Measurements from ENCODE around the gene THAP8.

DNA sequence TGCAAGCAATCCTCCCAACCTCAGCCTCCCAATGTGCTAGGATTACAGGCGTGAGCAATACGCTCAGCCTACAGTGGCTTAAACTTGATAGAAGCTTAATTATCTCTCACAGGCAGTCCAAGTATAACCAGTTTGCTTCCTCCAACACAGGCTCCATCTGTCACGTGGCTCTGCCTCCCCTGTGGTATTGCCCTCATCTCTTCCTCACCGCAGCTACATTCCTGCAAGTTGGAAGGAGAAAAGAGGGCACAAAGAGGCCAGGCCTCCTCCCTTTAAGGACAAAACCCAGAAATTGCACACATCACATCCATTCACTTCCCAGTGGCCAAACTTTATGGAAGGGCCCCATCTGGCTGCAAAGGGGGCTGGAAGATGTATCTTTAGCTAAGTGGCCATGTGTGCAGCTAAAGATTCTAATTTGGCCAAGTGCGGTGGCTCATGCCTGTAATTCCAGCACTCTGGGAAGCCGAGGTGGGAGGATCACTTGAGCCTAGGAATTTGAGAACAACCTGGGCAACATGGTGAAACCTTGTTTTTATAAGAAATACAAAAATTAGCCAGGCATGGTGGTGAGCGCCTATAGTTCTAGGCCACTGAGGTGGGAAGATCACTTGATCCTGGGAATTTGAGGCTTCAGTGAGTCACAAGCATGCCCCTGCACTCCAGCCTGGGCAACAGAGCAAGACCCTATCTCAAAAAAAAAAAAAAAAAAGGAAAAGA lies 62.2 kb downstream of the THAP8 start:
- TF ChIP-seq, protein P1, sequence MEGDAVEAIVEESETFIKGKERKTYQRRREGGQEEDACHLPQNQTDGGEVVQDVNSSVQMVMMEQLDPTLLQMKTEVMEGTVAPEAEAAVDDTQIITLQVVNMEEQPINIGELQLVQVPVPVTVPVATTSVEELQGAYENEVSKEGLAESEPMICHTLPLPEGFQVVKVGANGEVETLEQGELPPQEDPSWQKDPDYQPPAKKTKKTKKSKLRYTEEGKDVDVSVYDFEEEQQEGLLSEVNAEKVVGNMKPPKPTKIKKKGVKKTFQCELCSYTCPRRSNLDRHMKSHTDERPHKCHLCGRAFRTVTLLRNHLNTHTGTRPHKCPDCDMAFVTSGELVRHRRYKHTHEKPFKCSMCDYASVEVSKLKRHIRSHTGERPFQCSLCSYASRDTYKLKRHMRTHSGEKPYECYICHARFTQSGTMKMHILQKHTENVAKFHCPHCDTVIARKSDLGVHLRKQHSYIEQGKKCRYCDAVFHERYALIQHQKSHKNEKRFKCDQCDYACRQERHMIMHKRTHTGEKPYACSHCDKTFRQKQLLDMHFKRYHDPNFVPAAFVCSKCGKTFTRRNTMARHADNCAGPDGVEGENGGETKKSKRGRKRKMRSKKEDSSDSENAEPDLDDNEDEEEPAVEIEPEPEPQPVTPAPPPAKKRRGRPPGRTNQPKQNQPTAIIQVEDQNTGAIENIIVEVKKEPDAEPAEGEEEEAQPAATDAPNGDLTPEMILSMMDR (conservative IDR thresholded peaks at IDR 0.05; ENCODE audit: low read length) = no peak
- no peak for TF ChIP-seq EZH2phosphoT487 (IDR thresholded peaks at IDR 0.05; ENCODE audit: borderline replicate concordance)

All from Loucy (cell line).